NCI-H2196 (cell line): ENCODE results near the gene KRTAP3-1.
"Not testable (repeated sequence)": the region's sequence is repeated elsewhere in the genome, so short reads cannot be mapped to it uniquely, and the experiment has no call there.

ENCODE experiments used
- DNase-seq: peaks from one replicate; lab custom pipeline; 2025; ENCODE audit not compliant: unreplicated experiment; lab: John Stamatoyannopoulos, UW

Gene KRTAP3-1

GRCh38 chr17:41016578-41017215, 7.8 kb upstream of the KRTAP3-1 start:
- no peak for DNase-seq

- no peak for DNase-seq
Measured at GRCh38 chr17:41015454-41015853, 6.5 kb upstream of the KRTAP3-1 start.

GRCh38 chr17:41013606-41014005, 4.7 kb upstream of the KRTAP3-1 start:
- DNase-seq: peak; percentile 19

- no peak for DNase-seq
Measured at GRCh38 chr17:41013181-41013580, 4.3 kb upstream of the KRTAP3-1 start.

GRCh38 chr17:41012326-41013120, 3.6 kb upstream of the KRTAP3-1 start:
- DNase-seq: no peak

GRCh38 chr17:41010441-41010840, 1.5 kb upstream of the KRTAP3-1 start:
- DNase-seq: no peak

- no peak for DNase-seq
Measured at GRCh38 chr17:41009936-41010335, 1.0 kb upstream of the KRTAP3-1 start.

- no peak for DNase-seq
Measured at GRCh38 chr17:41009301-41009760, 403 bp upstream of the KRTAP3-1 start.

- no peak for DNase-seq
Measured at GRCh38 chr17:41004397-41004796, 4.5 kb downstream of the KRTAP3-1 start.

GRCh38 chr17:41003926-41004325, 5.0 kb downstream of the KRTAP3-1 start:
- DNase-seq: no peak

GRCh38 chr17:41002814-41003213, 6.1 kb downstream of the KRTAP3-1 start:
- DNase-seq: no peak

GRCh38 chr17:41001795-41002194, 7.1 kb downstream of the KRTAP3-1 start:
- DNase-seq: no peak

GRCh38 chr17:40999563-40999962, 9.4 kb downstream of the KRTAP3-1 start, which contains the start of gene KRTAP3-2:
Gene KRTAP3-2 (minus strand): TSS chr17:40999906. CDS start chr17:40999853, 53 bp downstream.
- not testable (repeated sequence) for DNase-seq

- no peak for DNase-seq
Measured at GRCh38 chr17:40997361-40997760, 11.6 kb downstream of the KRTAP3-1 start.

- no peak for DNase-seq
Measured at GRCh38 chr17:40996829-40997228, 12.1 kb downstream of the KRTAP3-1 start.

- DNase-seq: no peak
Measured at GRCh38 chr17:40995116-40995515, 13.8 kb downstream of the KRTAP3-1 start.

GRCh38 chr17:40993839-40994238, 15.1 kb downstream of the KRTAP3-1 start, which contains the start of gene KRTAP3-3:
Gene KRTAP3-3 (minus strand): TSS chr17:40994164. CDS start chr17:40994097, 67 bp downstream.
- no peak for DNase-seq

GRCh38 chr17:40993084-40993483, 15.8 kb downstream of the KRTAP3-1 start:
- no peak for DNase-seq

- DNase-seq: no peak
Measured at GRCh38 chr17:40992666-40993065, 16.3 kb downstream of the KRTAP3-1 start.

GRCh38 chr17:40986920-40987319, 22.0 kb downstream of the KRTAP3-1 start:
- no peak for DNase-seq

- DNase-seq: no peak
Measured at GRCh38 chr17:40984226-40984625, 24.7 kb downstream of the KRTAP3-1 start, which contains the start of gene KRT40. Gene KRT40 (minus strand): TSS chr17:40984326. CDS start chr17:40984273, 53 bp downstream.

GRCh38 chr17:40981115-40981514, 27.8 kb downstream of the KRTAP3-1 start:
- no peak for DNase-seq
